GM12891 (cell line): ENCODE results near the gene POLR3A.

ENCODE experiments used
- DNase-seq: peaks from one replicate; pipeline ENCODE4 v3.0.0; 2011; ENCODE audit warnings: low spot score; ENCODE audit not compliant: insufficient read length
- FAIRE-seq: peaks from 2 replicates; lab custom pipeline; 2011; peaks lifted over from hg19 to GRCh38; lab: Jason Lieb, UNC
- PAX5 ChIP-seq: IDR thresholded peaks from 2 replicates; pipeline ENCODE4 v1.6.1; 2011; ENCODE audit warnings: low read length, moderate library complexity, mild to moderate bottlenecking; ENCODE audit not compliant: insufficient read depth, severe bottlenecking
- POLR2A ChIP-seq: IDR thresholded peaks from 2 replicates; pipeline ENCODE4 v1.6.1; 2011; ENCODE audit warnings: low read depth, low read length, control low read depth
- POLR2AphosphoS5 ChIP-seq: IDR thresholded peaks from 2 replicates; pipeline ENCODE4 v1.6.1; 2011; ENCODE audit warnings: low read depth, low read length, control low read depth
- POU2F2 ChIP-seq: IDR thresholded peaks from 2 replicates; pipeline ENCODE4 v1.6.1; 2011; ENCODE audit warnings: low read depth, mild to moderate bottlenecking, control low read depth, low read length, moderate library complexity
- SPI1 ChIP-seq: IDR thresholded peaks from 2 replicates; pipeline ENCODE4 v1.6.1; 2011; ENCODE audit warnings: low read depth, low read length, control low read depth
- TAF1 ChIP-seq: IDR thresholded peaks from 2 replicates; pipeline ENCODE4 v1.6.1; 2011; ENCODE audit warnings: low read depth, low read length, control low read depth

POLR3A gene

DNA sequence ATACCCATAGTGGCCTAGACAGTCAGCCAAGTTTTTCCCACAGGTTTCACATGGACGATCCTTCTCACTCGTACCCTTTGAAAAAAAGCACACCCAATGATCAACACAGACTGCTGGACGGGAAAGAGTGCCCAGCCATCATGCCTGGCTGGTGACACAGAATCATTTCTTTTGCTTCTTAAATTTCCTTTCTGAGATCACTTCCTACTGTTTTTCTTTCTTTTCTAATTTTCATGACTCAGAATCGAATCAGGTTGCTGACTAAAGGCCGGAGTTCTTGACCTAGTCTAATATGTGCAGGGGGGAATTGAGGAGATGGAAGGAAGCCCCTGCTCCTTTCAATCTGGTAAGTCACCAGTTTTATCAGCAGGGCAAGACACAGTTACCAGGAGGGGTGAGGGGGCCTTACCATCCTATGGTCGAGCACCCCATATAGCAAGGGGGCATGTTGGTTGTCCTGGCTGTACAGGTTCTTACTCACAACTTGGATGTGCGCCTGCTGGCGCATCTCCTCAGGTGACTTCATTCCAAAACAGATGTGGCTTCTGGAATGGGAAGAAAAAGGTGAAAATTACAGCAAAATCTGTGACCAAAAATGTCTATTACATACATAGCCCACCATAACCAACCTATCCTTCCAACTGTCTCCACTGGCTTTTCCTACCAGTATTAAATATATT is 3.5 kb downstream of the POLR3A start:
- DNase-seq (no peak), FAIRE-seq (no peak)
- TF ChIP-seq POU2F2: no peak
- no peak for TF ChIP-seq POLR2AphosphoS5
- no peak for TF ChIP-seq PAX5
- TF ChIP-seq POLR2A: no peak
- TF ChIP-seq SPI1: no peak
- no peak for TF ChIP-seq TAF1

DNA sequence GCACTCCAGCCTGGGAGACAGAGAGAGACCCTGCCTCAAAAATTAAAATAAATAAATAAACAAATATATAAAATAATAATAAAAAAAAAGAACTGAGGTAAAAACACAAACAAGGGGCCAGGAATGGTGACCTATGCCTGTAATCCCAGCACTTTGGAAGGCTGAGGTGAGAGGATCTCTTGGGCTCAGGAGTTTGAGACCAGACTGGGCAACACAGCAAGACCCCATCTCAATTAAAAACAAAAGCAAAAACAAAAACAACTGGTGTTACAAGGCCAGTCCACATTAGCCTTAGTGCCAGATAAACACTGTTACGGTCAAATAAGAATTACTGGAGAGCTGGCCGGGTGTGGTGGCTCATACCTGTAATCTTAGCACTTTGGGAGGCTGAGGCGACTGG is 5.6 kb downstream of the POLR3A start:
- DNase-seq: no peak
- no peak for FAIRE-seq

DNA sequence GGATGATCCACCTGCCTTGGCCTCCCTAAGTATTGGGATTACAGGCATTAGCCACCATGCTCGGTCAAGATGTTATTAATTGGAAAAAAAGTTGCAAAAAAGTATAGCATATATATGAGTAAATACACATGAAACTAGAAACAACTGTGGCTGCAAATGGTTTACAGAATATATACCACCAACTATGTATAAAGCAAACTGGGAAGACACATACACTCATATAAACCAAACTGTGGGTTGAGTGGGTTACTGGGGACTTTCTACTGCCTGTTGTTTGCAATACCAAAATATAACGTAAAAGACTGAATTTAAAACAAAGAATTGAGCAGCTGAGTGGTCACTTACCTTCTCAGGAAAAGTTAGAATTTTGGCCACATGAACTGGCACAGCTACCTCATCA is 8.1 kb downstream of the POLR3A start:
- DNase-seq (no peak), FAIRE-seq (no peak)
- TF ChIP-seq POU2F2: no peak
- TF ChIP-seq POLR2A: no peak

More for the DNA sequence above, 5.6 kb downstream of the POLR3A start:
- TF ChIP-seq SPI1 (no peak), PAX5 (no peak), POLR2A (no peak), TAF1 (no peak), POLR2AphosphoS5 (no peak), POU2F2 (no peak)

DNA sequence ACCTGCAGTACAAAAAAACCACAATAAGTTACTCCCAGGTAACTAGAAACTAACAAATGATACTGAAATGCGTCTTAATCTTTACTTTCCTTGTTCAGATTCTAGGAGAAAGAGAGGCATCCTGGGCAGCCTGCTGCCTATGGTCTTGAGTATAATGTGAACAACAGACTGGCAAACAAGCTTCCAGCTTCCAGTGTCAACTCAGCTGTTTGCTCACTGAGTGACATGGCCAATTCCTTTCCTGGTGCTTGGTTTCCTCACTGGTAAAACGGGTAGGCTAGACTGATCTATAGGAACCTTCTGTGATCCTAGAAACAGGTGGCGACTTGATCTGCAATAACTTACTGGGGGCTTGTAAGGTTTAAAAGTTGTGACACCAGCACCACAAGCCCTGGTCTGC is 10.1 kb downstream of the POLR3A start:
- no peak for FAIRE-seq
- no peak for TF ChIP-seq POU2F2
- TF ChIP-seq PAX5: no peak
- TF ChIP-seq POLR2A: no peak
- no peak for TF ChIP-seq TAF1
- no peak for TF ChIP-seq SPI1
- no peak for TF ChIP-seq POLR2AphosphoS5
- no peak for DNase-seq

DNA sequence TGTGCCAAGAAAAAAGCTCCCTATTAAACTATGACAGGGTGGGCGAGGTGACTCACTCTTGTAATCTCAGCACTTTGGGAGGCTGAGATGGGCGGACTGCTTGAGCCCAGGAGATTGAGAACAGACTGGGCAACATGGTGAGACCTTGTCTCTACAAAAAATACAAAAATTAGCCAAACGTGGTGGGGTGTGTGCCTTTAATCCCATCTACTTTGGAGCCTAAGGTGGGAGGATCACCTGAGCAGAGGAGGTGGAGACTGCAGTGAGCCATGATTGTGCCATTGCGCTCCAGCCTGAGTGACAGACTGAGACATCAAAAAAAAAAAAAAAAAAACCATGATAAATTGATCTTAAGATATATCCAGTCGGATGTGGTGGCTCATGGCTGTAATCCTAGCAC is 11.5 kb downstream of the POLR3A start:
- no peak for TF ChIP-seq POU2F2
- TF ChIP-seq POLR2AphosphoS5: no peak
- no peak for TF ChIP-seq SPI1
- no peak for TF ChIP-seq POLR2A
- TF ChIP-seq PAX5: no peak
- TF ChIP-seq TAF1: no peak
- FAIRE-seq: no peak
- DNase-seq: no peak

DNA sequence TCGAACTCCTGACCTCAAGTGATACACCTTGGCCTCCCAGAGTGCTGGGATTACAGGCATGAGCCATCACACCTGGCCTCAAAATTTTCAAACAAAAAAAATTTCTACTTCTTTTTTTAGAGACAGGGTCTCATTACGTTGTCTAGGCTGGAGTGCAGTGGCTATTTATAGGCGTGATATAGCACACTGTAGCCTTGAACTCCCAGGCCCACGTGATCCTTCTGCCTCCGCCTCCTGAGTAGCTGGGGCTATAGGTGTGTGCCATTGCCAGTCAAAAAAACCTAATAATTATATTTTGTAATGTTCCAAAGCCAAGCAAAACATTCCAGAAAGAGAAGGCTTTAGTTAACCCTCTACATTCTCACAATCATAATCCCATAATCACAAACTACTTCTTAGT is 13.8 kb downstream of the POLR3A start:
- FAIRE-seq: no peak
- TF ChIP-seq POLR2A (no peak), POU2F2 (no peak), PAX5 (no peak), SPI1 (no peak), POLR2AphosphoS5 (no peak)
- no peak for DNase-seq

DNA sequence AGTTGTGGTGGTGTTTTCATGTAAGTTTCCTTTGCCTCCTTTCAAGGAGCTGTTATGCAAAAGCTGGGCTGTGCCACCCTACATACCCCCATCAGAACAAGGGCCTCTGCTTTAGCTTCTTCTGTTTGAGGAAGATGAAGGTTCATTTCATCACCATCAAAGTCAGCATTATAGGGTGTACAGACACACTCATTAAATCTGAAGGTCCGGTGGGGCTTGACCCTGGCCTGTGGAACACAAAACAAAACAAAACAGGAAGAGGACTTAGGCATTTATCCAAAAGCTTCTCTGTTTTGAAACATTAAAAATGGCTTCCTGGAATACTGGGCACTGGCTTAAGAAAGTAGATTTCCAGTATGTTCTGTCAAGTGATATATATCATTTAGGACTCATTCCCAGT is 15.8 kb downstream of the POLR3A start:
- DNase-seq (no peak), FAIRE-seq (no peak)
- no peak for TF ChIP-seq TAF1
- no peak for TF ChIP-seq POU2F2
- no peak for TF ChIP-seq PAX5
- TF ChIP-seq SPI1: no peak
- no peak for TF ChIP-seq POLR2AphosphoS5
- no peak for TF ChIP-seq POLR2A

DNA sequence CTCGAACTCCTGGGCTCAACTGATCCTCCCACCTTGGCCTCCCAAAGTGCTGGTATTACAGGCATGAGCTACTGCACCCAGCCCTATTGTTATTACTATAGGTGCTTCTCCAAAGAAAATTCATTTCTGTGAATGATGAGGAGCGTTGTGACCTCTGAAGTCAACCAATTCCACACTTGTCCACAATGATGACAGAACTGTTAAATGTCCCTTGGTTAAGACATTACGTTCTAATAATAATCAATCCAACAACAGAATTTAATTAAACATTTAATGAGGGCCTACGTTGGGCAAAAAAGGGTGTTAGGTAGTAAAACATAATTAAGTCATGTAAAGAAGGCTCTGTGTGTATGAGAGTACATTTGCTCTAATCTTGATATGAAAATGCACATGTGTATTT is 18.2 kb downstream of the POLR3A start:
- DNase-seq (no peak), FAIRE-seq (no peak)
- TF ChIP-seq POLR2A (no peak), PAX5 (no peak), POLR2AphosphoS5 (no peak), POU2F2 (no peak), SPI1 (no peak), TAF1 (no peak)

DNA sequence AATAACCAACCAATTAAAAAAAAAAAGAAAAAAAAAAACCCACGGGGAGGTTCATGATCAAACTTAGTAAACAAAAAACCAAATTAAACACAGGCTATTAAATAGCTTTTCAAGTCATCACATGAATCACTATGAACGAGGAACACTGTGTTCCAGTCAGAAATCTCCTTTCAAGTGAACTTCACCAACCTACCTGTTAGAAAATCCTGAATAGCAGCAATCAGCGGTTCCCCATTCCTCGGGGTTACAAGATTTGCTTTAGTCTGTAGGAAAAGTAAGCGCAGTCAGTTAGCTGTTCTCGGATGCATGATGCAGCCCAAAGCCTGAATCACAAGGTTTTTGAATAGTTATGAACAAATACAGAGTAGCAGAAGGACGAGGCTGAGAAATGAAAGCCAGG is 19.0 kb downstream of the POLR3A start:
- FAIRE-seq: no peak
- TF ChIP-seq POLR2A (no peak), POU2F2 (no peak), PAX5 (no peak), SPI1 (no peak), POLR2AphosphoS5 (no peak), TAF1 (no peak)
- DNase-seq: no peak

DNA sequence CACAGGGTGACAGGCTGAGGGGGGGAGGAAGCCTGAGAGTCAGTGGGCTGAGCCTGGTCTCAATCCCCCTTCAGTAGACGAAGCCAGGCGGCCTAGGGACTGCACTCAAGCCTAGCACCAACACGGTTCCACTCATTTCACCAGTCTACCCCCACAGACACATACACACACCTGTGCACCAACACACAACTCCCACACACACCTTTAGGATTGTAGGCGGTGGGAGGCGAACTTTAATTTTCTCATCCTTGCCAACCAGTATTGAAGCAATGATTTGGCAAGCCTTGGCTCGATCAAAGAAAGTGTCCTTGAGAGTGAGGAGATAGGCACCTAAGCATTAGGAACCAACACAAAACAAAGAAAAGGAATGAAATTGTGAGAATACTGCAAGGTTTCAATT is 19.7 kb downstream of the POLR3A start:
- TF ChIP-seq POLR2AphosphoS5: no peak
- TF ChIP-seq POLR2A: no peak
- TF ChIP-seq SPI1: no peak
- TF ChIP-seq TAF1: no peak
- DNase-seq (no peak), FAIRE-seq (no peak)
